GM13976 (cell line): Measurements from ENCODE around the gene FANCI.

Experiments used
- DNase-seq: peaks from one replicate; pipeline ENCODE4 v3.0.0; 2012; ENCODE audit warnings: low spot score
- in situ Hi-C: fragments of 300-500 bp; cut with MboI; formaldehyde crosslinking; loops from one replicate; pipeline ENCODE4 v1.12.0; 2022; ENCODE audit warnings: low sequenced_read_pairs, mixed read lengths, inconsistent platforms; ENCODE audit not compliant: unreplicated experiment
- TF ChIP-seq, protein P1 (sequence below): IDR thresholded peaks from 2 replicates; pipeline ENCODE4 v1.5.1; 2012; ENCODE audit warnings: borderline replicate concordance, mild to moderate bottlenecking; ENCODE audit not compliant: insufficient read depth; ENCODE audit errors: extremely low read depth, missing control alignments, control extremely low read depth

The FANCI gene

DNA sequence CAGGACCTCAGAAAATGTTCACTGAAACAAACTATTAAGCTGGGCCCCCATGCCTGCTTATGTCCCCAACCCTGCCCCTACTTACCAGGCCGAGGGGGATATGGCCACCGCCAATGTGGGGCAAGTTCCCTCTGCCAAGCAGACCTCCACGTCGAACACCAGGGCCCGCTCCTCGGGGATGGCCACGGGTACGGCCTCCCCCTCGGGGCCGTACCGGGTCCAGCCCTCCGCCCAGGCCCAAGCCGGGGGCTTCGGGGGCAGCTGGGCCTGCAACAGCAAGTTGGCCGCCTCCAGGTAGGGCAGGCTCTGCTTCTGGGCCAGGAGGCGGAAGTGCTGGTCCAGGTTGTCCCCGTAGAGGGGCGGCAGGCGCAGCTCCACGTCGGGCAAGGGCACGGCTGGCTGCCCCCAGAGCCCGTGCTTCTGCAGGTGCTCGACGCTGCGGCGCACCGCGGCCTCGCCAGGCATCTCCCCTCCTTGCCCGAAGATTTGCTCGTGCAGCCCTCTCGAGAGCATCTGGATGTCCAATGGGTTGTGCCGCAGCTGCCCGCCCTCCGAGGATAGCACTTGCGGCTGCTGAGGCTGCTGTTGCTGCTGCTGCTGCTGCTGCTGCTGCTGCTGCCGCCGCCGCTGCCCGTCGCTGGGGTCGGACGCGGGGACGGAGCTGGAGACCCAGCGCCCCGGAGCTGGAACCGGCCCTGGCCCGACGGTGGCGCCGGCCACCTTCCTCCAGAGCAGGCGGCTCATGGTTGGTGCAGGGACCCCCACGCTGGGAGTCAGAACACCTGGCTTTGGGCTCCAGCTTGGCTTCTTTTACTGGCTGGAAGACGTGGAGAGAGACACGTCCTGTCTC lies 89.5 kb downstream of the FANCI start:
- DNase-seq, result no peak
- TF ChIP-seq, protein P1, sequence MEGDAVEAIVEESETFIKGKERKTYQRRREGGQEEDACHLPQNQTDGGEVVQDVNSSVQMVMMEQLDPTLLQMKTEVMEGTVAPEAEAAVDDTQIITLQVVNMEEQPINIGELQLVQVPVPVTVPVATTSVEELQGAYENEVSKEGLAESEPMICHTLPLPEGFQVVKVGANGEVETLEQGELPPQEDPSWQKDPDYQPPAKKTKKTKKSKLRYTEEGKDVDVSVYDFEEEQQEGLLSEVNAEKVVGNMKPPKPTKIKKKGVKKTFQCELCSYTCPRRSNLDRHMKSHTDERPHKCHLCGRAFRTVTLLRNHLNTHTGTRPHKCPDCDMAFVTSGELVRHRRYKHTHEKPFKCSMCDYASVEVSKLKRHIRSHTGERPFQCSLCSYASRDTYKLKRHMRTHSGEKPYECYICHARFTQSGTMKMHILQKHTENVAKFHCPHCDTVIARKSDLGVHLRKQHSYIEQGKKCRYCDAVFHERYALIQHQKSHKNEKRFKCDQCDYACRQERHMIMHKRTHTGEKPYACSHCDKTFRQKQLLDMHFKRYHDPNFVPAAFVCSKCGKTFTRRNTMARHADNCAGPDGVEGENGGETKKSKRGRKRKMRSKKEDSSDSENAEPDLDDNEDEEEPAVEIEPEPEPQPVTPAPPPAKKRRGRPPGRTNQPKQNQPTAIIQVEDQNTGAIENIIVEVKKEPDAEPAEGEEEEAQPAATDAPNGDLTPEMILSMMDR, result no peak
- in situ Hi-C loops, result no loop called here

DNA sequence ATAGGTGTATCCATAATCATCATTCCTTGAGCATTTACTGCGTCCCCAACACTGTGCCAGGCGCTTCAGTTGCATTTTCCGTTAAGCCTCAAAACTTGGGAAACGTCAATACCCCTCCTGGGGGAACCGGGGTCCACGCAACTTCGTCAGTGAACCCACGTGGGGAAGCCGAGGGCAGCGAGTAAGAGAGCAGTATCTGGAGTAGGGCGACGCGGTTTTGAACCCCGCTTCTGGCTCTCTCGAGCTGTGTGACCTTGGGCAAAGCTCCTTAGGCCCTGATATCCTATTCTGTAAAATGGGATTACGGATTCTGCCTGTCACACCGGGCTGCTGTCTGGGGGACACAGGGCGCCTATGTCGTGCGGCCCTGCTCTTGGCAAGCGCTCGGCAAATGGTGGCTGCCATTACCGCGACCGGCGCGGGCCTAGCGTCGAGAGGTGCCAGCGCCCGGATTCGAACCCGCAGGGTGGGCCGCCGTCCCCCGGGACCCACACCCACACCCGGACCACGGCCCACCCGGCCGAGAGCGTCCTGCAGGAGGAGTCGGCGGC lies 90.3 kb downstream of the FANCI start:
- TF ChIP-seq, protein P1, result no peak
- no peak for DNase-seq
- in situ Hi-C loops, result no loop called here

DNA sequence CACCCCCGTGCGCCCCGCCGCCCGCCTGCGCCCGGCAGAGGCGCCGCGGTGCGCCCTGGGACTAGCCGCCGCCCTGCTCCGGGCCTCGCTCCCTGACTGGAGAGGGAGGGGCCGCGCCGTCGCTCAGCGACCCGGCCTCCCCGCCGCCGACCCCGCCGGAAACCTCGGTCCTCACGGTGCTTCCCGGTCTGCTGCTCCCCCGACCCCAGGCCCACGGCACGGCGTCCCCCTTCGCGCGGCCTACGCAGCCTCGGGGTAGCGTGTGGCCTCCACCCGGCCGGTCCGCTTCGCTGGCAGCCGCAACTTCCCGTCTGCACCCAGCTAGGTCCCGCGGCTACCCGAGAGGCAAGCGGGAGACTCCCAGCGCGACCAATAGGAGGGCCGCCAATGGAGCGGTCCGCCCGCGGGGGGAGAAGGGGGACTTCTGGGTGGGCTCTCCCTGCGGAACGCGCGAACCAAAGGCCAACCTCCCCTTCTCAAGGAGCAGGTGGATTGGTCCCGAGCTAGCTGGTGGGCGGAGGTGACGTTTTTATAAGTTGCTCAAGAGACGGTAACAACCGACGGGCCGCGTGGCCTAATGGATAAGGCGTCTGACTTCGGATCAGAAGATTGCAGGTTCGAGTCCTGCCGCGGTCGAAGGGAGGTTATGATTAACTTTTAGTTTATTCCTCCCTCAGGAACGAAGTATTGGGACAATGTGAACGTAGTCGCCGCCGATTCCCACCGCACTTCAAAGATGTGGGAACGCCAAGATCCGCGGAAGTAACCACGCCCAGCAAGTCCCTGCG lies 90.9 kb downstream of the FANCI start, which contains the start of gene POLG:
Gene POLG (minus strand): TSS at position 315 of the 788 bp plus-strand sequence. CDS start 1,070 bp downstream, outside the sequence.
- in situ Hi-C loops, result no loop called here

DNA sequence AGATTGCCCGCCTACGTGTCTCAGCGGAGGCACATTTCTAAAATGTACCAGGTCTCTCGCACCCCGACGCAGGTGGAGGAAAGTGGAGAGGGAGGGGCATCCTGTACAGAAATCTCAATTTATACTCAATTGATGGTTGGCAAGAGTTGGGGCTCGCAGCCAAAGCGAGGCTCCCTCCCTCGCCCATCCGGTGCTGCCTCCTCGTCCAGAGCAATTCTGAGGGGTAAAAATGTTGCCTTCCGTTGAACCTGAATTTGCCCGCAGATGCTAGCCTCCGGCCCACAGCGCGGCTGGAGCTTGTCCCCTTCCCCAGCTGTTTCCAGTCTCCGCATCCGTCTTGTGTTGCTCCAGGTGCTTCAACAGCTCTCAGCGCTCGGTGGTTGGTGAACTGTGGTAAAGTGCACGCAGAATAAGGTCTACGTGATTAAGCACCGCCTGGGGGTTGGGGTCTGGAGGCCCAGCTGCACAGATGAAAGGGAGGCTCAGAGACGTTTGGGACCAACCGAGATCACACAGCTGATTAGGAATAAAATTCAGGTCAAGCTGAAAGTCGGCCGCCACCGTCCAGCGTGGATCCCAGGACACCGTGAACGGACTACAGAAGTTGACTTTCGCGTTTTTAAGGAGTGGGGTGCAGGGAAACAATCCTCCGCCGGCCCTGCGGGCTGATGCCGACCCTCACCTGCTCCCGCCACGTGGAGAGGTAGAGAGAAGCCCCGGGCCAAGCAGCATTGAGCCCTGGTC lies 91.7 kb downstream of the FANCI start:
- in situ Hi-C loops, result no loop called here
- no peak for DNase-seq
- TF ChIP-seq, protein P1, result no peak

More for the DNA sequence above, 90.9 kb downstream of the FANCI start, which contains the start of gene POLG:
- peak; percentile 98 for DNase-seq
- TF ChIP-seq, protein P1, result no peak

DNA sequence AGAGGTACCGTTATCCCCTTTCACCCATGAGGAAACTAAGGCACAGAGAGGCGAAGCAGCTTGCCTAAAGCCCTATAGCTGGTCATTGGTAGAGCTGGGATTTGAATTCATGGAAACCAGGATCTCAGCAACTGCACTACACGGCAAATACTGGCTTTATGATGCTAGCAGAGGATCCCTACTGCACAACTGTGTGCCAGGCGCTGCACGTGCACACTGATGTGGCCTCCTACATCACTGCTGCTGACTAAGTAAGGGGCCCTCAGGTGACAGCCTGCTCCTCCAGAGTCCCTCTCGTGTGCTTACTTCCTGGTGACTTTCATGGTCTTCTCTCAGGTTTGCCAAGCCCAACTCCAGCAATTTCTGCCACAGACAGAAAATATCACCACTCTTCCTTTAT lies 94.3 kb downstream of the FANCI start:
- in situ Hi-C loops, result no loop called here
- TF ChIP-seq, protein P1, result no peak
- DNase-seq, result no peak

DNA sequence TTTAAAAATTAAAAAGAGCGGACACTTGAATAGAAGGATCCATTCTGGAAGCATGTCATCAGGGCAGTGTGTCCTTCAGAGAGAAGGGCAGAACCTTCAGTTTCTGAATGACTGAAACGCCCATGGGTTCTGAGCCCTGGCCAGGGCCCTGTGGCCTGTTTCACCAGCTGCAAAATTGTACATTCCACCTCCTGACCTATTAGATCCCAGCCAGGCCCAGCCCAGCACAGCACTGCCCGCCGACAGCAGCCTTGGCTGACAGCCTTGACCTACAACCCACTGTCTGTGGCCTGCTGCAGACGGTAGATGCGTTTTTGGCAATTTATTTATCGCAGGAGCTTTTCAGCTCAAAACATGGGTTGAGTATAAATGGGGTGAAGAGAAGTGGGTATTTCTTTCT lies 96.8 kb downstream of the FANCI start:
- TF ChIP-seq, protein P1, result no peak
- no peak for DNase-seq
- in situ Hi-C loops, result no loop called here
